Endometrial microvascular endothelial cells (primary cell): ENCODE data around the gene CALM3. TPM values are rescaled to one million over a fixed set of nuclear protein-coding genes. Genes with fewer than 3 reads are reported as not detected.

Experiments used
- in situ Hi-C: cut with HindIII; loops from 2 replicates; pipeline ENCODE4 v1.10.0; 2017; ENCODE audit warnings: low sequenced_read_pairs, low pct_unique_long_range_greater_than_20kb; ENCODE audit errors: inconsistent ontology term
- total RNA-seq: library from RNA; depleted of rRNA; stranded (reverse); fragments of >200 nt; gene quantifications from one replicate; pipeline ENCODE4 v1.2.3, GENCODE V29; 2015; ENCODE audit errors: inconsistent ontology term

The CALM3 gene
- total RNA-seq, 1 donor from 2014 or later, result 277 TPM

GRCh38 chr19:46596008-46596407 is 5.1 kb upstream of the CALM3 start:
- in situ Hi-C loops, result no loop called here

GRCh38 chr19:46598372-46598917 is 2.7 kb upstream of the CALM3 start:
- in situ Hi-C loops, result no loop called here

- in situ Hi-C loops, result no loop called here
Measured at GRCh38 chr19:46599716-46600373, 1.3 kb upstream of the CALM3 start.

GRCh38 chr19:46600384-46601317 is 479 bp upstream of the CALM3 start:
- in situ Hi-C loops, result no loop called here

GRCh38 chr19:46602392-46603194 is 1.5 kb downstream of the CALM3 start:
- in situ Hi-C loops, result no loop called here

- in situ Hi-C loops, result no loop called here
Measured at GRCh38 chr19:46603195-46603637, 2.1 kb downstream of the CALM3 start.

- in situ Hi-C loops, result no loop called here
Measured at GRCh38 chr19:46603752-46604231, 2.7 kb downstream of the CALM3 start.

- in situ Hi-C loops, result no loop called here
Measured at GRCh38 chr19:46604781-46605355, 3.7 kb downstream of the CALM3 start.

- in situ Hi-C loops, result no loop called here
Measured at GRCh38 chr19:46605356-46605821, 4.3 kb downstream of the CALM3 start.

GRCh38 chr19:46606019-46606418 is 4.9 kb downstream of the CALM3 start:
- in situ Hi-C loops, result no loop called here

GRCh38 chr19:46606681-46607447 is 5.7 kb downstream of the CALM3 start:
- in situ Hi-C loops, result no loop called here

GRCh38 chr19:46607448-46607841 is 6.3 kb downstream of the CALM3 start:
- in situ Hi-C loops, result no loop called here

GRCh38 chr19:46608178-46608577 is 7.0 kb downstream of the CALM3 start:
- in situ Hi-C loops, result no loop called here

- in situ Hi-C loops, result no loop called here
Measured at GRCh38 chr19:46608581-46609345, 7.6 kb downstream of the CALM3 start.

GRCh38 chr19:46609511-46610412 is 8.6 kb downstream of the CALM3 start:
- in situ Hi-C loops, result no loop called here

GRCh38 chr19:46610413-46610775 is 9.3 kb downstream of the CALM3 start:
- in situ Hi-C loops, result no loop called here
